Coronary artery (tissue), 2 donors: ENCODE results near the gene PPP1R12C.

Source experiments
- DNase-seq: peaks from one replicate; pipeline ENCODE4 v3.0.0-alpha.2; 2017; ENCODE audit warnings: low spot score
- H3K27ac ChIP-seq, 2 donors: fragments of 200-600 bp; sonication (generic); one replicate each; pipeline ENCODE4 v1.5.1; 2016 to 2019
- H3K4me3 ChIP-seq: fragments of 200-600 bp; sonication (generic); 2 replicates; pipeline ENCODE4 v1.5.1; 2016; ENCODE audit warnings: mild to moderate bottlenecking, moderate library complexity
- CTCF ChIP-seq: fragments of 200-600 bp; sonication (generic); IDR thresholded peaks from one replicate; pipeline ENCODE4 v1.5.1; 2019; ENCODE audit warnings: antibody characterized with exemption

Gene PPP1R12C

GRCh38 chr19:55116859-55117662 lies at the start of gene PPP1R12C:
PPP1R12C (minus strand) TSS chr19:55117637; CDS start chr19:55117543, 94 bp downstream.
- no peak for DNase-seq
- Histone ChIP-seq H3K4me3 (peak within 1 kb of the TSS; percentile 97), H3K27ac (peak within 1 kb of the TSS; percentile 94 to 97)
- TF ChIP-seq CTCF, result no peak

- H3K27ac ChIP-seq, result peak within 1 kb of the TSS in 1 of 2 donors; percentile 13
Observed at GRCh38 chr19:55166530-55167268, 49.3 kb upstream of the PPP1R12C start, which contains the start of gene DNAAF3. DNAAF3 (minus strand) TSS chr19:55166613; CDS start chr19:55166413, 200 bp downstream.

GRCh38 chr19:55165952-55166529 lies 48.6 kb upstream of the PPP1R12C start:
- H3K4me3 ChIP-seq, result peak overlapping the region; percentile 69
- DNase-seq, result no peak
- no peak for TF ChIP-seq CTCF
- peak overlapping the region in 1 of 2 donors; percentile 13 for H3K27ac ChIP-seq

More at GRCh38 chr19:55166530-55167268, 49.3 kb upstream of the PPP1R12C start, which contains the start of gene DNAAF3:
- TF ChIP-seq CTCF, result no peak
- DNase-seq, result peak; percentile 87
- H3K4me3 ChIP-seq, result peak within 1 kb of the TSS; percentile 69

- DNase-seq, result no peak
- no peak overlapping the region for H3K27ac ChIP-seq
- TF ChIP-seq CTCF, result no peak
- no peak overlapping the region for H3K4me3 ChIP-seq
Observed at GRCh38 chr19:55161571-55162322, 44.3 kb upstream of the PPP1R12C start.

- DNase-seq, result no peak
- Histone ChIP-seq H3K4me3 (peak overlapping the region; percentile 44), H3K27ac (no peak overlapping the region)
- no peak for TF ChIP-seq CTCF
Observed at GRCh38 chr19:55160986-55161365, 43.5 kb upstream of the PPP1R12C start.

- H3K4me3 ChIP-seq, result peak overlapping the region; percentile 44
- TF ChIP-seq CTCF, result peak; percentile 39
- H3K27ac ChIP-seq, result no peak overlapping the region
- no peak for DNase-seq
Observed at GRCh38 chr19:55160128-55160985, 42.9 kb upstream of the PPP1R12C start.
